Measurements from ENCODE around the gene IPMK.
A peak's percentile ranks its signal among the peaks of the same experiment; 100 is the strongest.

Gene IPMK

DNA sequence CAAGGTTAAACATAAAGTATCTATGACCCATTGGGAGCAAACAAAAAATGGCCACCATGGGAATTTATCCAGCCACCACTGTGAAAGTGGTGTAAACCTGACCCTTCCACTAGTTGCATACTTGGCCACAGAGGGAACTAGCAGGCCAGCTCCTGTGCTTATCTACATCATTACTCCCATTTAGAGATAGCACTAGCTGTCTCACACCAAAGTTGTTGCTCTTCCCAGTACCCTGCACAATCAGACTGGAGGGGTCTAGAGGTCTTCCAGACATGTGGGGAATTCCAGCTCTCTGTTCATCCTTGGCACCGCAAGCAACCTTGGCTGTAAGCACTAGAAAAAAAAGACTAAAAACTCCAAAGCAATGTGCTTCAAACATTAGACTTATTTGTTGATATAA, 113.9 kb downstream of the IPMK start:
- FAIRE-seq (no peak), DNase-seq (ENCODE audit: insufficient read length, low spot score) (no peak)
- TF ChIP-seq, protein P1, sequence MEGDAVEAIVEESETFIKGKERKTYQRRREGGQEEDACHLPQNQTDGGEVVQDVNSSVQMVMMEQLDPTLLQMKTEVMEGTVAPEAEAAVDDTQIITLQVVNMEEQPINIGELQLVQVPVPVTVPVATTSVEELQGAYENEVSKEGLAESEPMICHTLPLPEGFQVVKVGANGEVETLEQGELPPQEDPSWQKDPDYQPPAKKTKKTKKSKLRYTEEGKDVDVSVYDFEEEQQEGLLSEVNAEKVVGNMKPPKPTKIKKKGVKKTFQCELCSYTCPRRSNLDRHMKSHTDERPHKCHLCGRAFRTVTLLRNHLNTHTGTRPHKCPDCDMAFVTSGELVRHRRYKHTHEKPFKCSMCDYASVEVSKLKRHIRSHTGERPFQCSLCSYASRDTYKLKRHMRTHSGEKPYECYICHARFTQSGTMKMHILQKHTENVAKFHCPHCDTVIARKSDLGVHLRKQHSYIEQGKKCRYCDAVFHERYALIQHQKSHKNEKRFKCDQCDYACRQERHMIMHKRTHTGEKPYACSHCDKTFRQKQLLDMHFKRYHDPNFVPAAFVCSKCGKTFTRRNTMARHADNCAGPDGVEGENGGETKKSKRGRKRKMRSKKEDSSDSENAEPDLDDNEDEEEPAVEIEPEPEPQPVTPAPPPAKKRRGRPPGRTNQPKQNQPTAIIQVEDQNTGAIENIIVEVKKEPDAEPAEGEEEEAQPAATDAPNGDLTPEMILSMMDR (IDR thresholded peaks at IDR 0.05; ENCODE audit: insufficient read depth, missing control alignments): no peak

DNA sequence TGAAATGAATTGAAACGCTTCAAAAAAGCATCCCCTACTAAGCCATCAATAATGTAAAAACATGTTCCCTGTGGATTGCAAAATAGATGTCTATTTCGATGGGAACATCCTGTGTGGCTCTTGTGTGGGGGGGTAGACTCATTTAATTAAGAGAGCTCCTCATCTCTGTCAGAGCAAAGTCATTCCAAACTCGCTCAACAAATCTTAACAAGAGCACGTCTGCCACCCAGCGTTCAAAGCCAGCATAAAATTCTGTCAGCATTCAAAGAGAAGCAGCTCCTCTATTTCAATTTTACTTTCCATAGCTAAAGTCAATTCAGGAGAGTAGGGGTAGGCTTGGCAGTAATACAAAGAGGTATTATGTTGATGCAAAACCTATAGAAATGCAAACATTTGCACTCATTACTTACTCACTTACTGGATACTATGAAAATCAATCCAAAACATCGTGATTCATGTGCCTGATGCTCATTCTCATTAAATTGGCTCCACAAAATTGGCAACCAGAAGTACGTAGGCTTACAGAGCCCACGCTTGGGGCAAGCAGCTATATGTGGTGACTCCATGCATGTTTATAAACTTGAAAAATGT, 114.9 kb downstream of the IPMK start:
- TF ChIP-seq, protein P1 (IDR thresholded peaks at IDR 0.05; ENCODE audit: insufficient read depth, missing control alignments): peak; percentile 80
- DNase-seq (ENCODE audit: insufficient read length, low spot score) (no peak), FAIRE-seq (no peak)

DNA sequence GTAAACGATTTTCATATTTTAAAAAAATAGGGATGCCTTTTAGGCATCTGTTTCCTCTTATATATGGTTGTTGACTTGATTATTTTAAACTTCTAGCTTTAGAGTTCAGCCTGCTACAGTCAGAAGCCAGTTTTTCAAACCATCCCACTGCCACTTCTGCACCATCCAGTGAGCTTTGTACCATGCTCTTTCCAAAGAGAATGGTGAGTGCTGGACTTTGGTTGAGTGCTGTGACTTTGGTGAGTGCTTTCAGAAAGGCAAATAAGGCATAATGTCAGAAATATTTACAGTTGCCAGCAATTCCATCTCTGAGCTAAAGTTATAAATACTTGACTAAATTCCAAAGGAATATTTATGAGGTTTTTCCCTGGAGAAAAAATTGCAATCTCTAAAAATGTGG, 117.4 kb downstream of the IPMK start:
- FAIRE-seq (no peak), DNase-seq (ENCODE audit: insufficient read length, low spot score) (no peak)
- TF ChIP-seq, protein P1 (IDR thresholded peaks at IDR 0.05; ENCODE audit: insufficient read depth, missing control alignments): no peak

DNA sequence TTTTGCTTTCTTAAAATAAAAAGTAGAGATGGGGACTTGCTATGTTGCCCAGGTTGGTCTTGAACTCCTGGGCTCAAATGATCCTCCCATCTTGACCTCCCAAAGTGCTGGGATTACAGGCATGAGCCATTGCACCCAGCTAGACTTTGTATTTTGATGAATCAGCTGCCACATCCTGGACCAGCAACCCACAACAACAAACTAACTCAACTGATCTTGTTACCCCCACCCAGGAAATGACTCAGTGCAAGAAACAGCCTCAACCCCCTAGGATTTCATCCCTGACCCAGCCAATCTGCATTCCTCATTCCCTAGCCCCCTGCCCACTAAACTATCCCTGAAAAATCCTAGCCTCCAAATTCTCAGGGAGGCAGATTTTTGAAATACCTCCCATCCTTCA, 123.8 kb downstream of the IPMK start:
- TF ChIP-seq, protein P1 (IDR thresholded peaks at IDR 0.05; ENCODE audit: insufficient read depth, missing control alignments): no peak
- no peak for FAIRE-seq
- no peak for DNase-seq (ENCODE audit: insufficient read length, low spot score)
